ENCODE results near the gene SLX4IP.

GRCh38 chr20:10579942-10580341 is 144.8 kb downstream of the SLX4IP start:
- no peak for TF ChIP-seq CTCF (conservative IDR thresholded peaks at IDR 0.05; ENCODE audit: low read depth, low read length)
- no peak for TF ChIP-seq EZH2 (IDR thresholded peaks at IDR 0.05; ENCODE audit: low read length, unreplicated experiment)

All from PC-3 (cell line).